H9 (cell line): Measurements from ENCODE around the gene IL1RAPL2. TPM values are rescaled to one million over a fixed set of nuclear protein-coding genes. Genes with fewer than 3 reads are reported as not detected.

Experiments used
- DNase-seq: peaks from one replicate; pipeline ENCODE4 v3.0.0-alpha.2; 2017
- H2AFZ ChIP-seq: one replicate; pipeline ENCODE4 v1.6.1; 2013; ENCODE audit warnings: mild to moderate bottlenecking, low read length, control low read depth, moderate library complexity
- H2AK5ac ChIP-seq: 2 replicates; pipeline ENCODE4 v1.6.1; 2013; ENCODE audit warnings: low read length, control low read depth, mixed read lengths; ENCODE audit not compliant: insufficient read length
- H2BK120ac ChIP-seq: one replicate; pipeline ENCODE4 v1.6.1; 2013; ENCODE audit warnings: low read depth, mild to moderate bottlenecking, low read length, control low read depth, inconsistent platforms; ENCODE audit not compliant: poor library complexity, severe bottlenecking
- H2BK12ac ChIP-seq: 2 replicates; pipeline ENCODE4 v1.6.1; 2013; ENCODE audit warnings: low read length, control low read depth, mixed read lengths, low read depth; ENCODE audit not compliant: insufficient read length
- H2BK15ac ChIP-seq: 2 replicates; pipeline ENCODE4 v1.6.1; 2013; ENCODE audit warnings: low read depth, low read length, control low read depth
- H2BK20ac ChIP-seq: one replicate; pipeline ENCODE4 v1.6.1; 2013; ENCODE audit warnings: low read depth, mild to moderate bottlenecking, low read length, control low read depth, inconsistent platforms; ENCODE audit not compliant: poor library complexity, severe bottlenecking
- H2BK5ac ChIP-seq: 2 replicates; pipeline ENCODE4 v1.6.1; 2013; ENCODE audit warnings: low read length, control low read depth, mixed read lengths; ENCODE audit not compliant: insufficient read length
- H3K14ac ChIP-seq: 2 replicates; pipeline ENCODE4 v1.6.1; 2013; ENCODE audit warnings: low read length, control low read depth; ENCODE audit not compliant: insufficient read depth
- H3K18ac ChIP-seq: 2 replicates; pipeline ENCODE4 v1.6.1; 2013; ENCODE audit warnings: low read depth, mild to moderate bottlenecking, mixed read lengths, low read length, control low read depth; ENCODE audit not compliant: insufficient read length
- H3K23ac ChIP-seq: 2 replicates; pipeline ENCODE4 v1.6.1; 2013; ENCODE audit warnings: low read length, control low read depth, mixed read lengths, low read depth; ENCODE audit not compliant: insufficient read length
- H3K23me2 ChIP-seq: 2 replicates; pipeline ENCODE4 v1.6.1; 2013; ENCODE audit warnings: low read depth, mild to moderate bottlenecking, mixed read lengths, low read length, control low read depth; ENCODE audit not compliant: insufficient read length, poor library complexity, severe bottlenecking
- H3K27ac ChIP-seq: 2 replicates; pipeline ENCODE4 v1.5.1; 2013; ENCODE audit warnings: low read length, control low read depth, mixed read lengths, low read depth; ENCODE audit not compliant: insufficient read length
- H3K27me3 ChIP-seq: 2 replicates; pipeline ENCODE4 v1.6.1; 2013; ENCODE audit warnings: low read length, control low read depth, inconsistent platforms; ENCODE audit not compliant: insufficient read depth
- H3K4ac ChIP-seq: 2 replicates; pipeline ENCODE4 v1.6.1; 2013; ENCODE audit warnings: low read depth, mild to moderate bottlenecking, control low read depth, inconsistent platforms, low read length, moderate library complexity
- H3K4me1 ChIP-seq: 2 replicates; pipeline ENCODE4 v1.6.1; 2013; ENCODE audit warnings: low read length, control low read depth, inconsistent platforms; ENCODE audit not compliant: insufficient read depth
- H3K4me2 ChIP-seq: 2 replicates; pipeline ENCODE4 v1.6.1; 2013; ENCODE audit warnings: low read length, control low read depth, mixed read lengths; ENCODE audit not compliant: insufficient read length, insufficient read depth
- H3K56ac ChIP-seq: 2 replicates; pipeline ENCODE4 v1.6.1; 2013; ENCODE audit warnings: low read depth, mild to moderate bottlenecking, mixed read lengths, low read length, control low read depth; ENCODE audit not compliant: insufficient read length
- H3K79me1 ChIP-seq: 2 replicates; pipeline ENCODE4 v1.6.1; 2013; ENCODE audit warnings: low read depth, mild to moderate bottlenecking, moderate library complexity, low read length, control low read depth, inconsistent platforms; ENCODE audit not compliant: insufficient read depth, poor library complexity, severe bottlenecking
- H3K79me2 ChIP-seq: 2 replicates; pipeline ENCODE4 v1.6.1; 2013; ENCODE audit warnings: low read length, control low read depth, inconsistent platforms; ENCODE audit not compliant: insufficient read depth
- H3K9ac ChIP-seq: 2 replicates; pipeline ENCODE4 v1.6.1; 2013; ENCODE audit warnings: low read length, control low read depth, mixed read lengths; ENCODE audit not compliant: insufficient read length; ENCODE audit errors: extremely low read depth
- H3K9me3 ChIP-seq: one replicate; pipeline ENCODE4 v1.6.1; 2013; ENCODE audit warnings: low read depth, low read length, inconsistent platforms; ENCODE audit not compliant: control insufficient read depth
- H3T11ph ChIP-seq: one replicate; pipeline ENCODE4 v1.6.1; 2013; ENCODE audit warnings: mild to moderate bottlenecking, low read length, control low read depth, inconsistent platforms
- H4K20me1 ChIP-seq: one replicate; pipeline ENCODE4 v1.6.1; 2013; ENCODE audit not compliant: control insufficient read depth, insufficient read length, insufficient read depth
- H4K5ac ChIP-seq: 2 replicates; pipeline ENCODE4 v1.6.1; 2013; ENCODE audit warnings: low read depth, mild to moderate bottlenecking, mixed read lengths, low read length, control low read depth; ENCODE audit not compliant: insufficient read length
- H4K8ac ChIP-seq: replicated peaks from 2 replicates; pipeline ENCODE4 v1.6.1; 2013; ENCODE audit warnings: low read length, control low read depth, mixed read lengths, low read depth; ENCODE audit not compliant: insufficient read length
- H4K91ac ChIP-seq: 2 replicates; pipeline ENCODE4 v1.6.1; 2013; ENCODE audit warnings: low read depth, mild to moderate bottlenecking, moderate library complexity, mixed read lengths, low read length, control low read depth; ENCODE audit not compliant: insufficient read length
- H3K27ac Mint-ChIP-seq, 3 experiments: 2 replicates in 2 of 3; 3 replicates in 1 of 3; pipeline ENCODE4 v1.8.0; 2020 to 2021; ENCODE audit warnings: mixed read lengths in 3 of 3, mild to moderate bottlenecking in 1 of 3, moderate library complexity in 1 of 3
- H3K27me3 Mint-ChIP-seq: 2 replicates; pipeline ENCODE4 v1.8.0; 2021; ENCODE audit warnings: low read depth, mild to moderate bottlenecking, moderate library complexity, mixed read lengths
- H3K36me3 Mint-ChIP-seq, 3 experiments: 2 replicates in 2 of 3; 3 replicates in 1 of 3; pipeline ENCODE4 v1.8.0; 2020 to 2021; ENCODE audit warnings: low read depth in 3 of 3, mixed read lengths in 3 of 3; ENCODE audit not compliant: insufficient read depth in 1 of 3
- H3K4me1 Mint-ChIP-seq, 2 experiments: 2 replicates each; pipeline ENCODE4 v1.8.0; 2020; ENCODE audit warnings: mixed read lengths in 2 of 2
- H3K4me3 Mint-ChIP-seq, 2 experiments: 2 replicates in 1 of 2; 3 replicates in 1 of 2; pipeline ENCODE4 v1.8.0; 2020 to 2021; ENCODE audit warnings: mild to moderate bottlenecking in 2 of 2, mixed read lengths in 2 of 2, moderate library complexity in 1 of 2
- H3K9me3 Mint-ChIP-seq, 2 experiments: 2 replicates in 1 of 2; 3 replicates in 1 of 2; pipeline ENCODE4 v1.8.0; 2020; ENCODE audit warnings: mild to moderate bottlenecking in 2 of 2, mixed read lengths in 2 of 2, moderate library complexity in 1 of 2
- WGBS: extraction: QIAGEN DNeasy Blood & Tissue Kit; methylation state at CpG from one replicate; pipeline ENCODE4 v1.1.7; 2013; ENCODE audit warnings: missing lambda C conversion rate, low lambda C conversion rate, mixed read lengths; ENCODE audit not compliant: insufficient read length; ENCODE audit errors: extremely low coverage; 5-methylcytosine and 5-hydroxymethylcytosine counted together
- total RNA-seq: library from RNA; stranded (reverse); gene quantifications from 2 replicates; pipeline ENCODE4 v1.2.1, GENCODE V29; 2021
- TF ChIP-seq, protein P1 (sequence below): fragments of 200-600 bp; sonication (generic); conservative IDR thresholded peaks from 3 replicates; pipeline ENCODE4 v1.8.0; 2021; ENCODE audit warnings: antibody characterized with exemption, mild to moderate bottlenecking

The IL1RAPL2 gene
- total RNA-seq, 1 experiment from 2014 or later: not detected

DNA sequence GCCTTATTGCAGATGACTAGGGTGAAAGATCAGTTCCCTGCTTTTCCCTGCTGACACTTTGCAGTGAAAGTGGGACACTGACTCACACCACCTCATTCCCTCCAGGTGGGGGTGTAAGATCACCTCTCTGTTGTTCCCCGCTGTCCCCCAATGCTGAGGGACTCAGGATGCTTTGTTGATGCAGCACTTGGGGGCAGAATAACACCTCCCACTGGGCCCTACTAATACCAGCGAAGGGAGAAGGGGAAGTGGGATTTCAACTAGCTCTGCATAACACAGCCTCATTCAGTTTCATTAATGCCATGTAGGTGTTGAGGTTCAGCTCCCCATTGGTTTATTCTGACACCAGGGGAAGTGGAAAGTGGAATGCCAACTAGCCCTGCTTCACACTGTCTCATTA is 43.6 kb upstream of the IL1RAPL2 start:
- TF ChIP-seq, protein P1, sequence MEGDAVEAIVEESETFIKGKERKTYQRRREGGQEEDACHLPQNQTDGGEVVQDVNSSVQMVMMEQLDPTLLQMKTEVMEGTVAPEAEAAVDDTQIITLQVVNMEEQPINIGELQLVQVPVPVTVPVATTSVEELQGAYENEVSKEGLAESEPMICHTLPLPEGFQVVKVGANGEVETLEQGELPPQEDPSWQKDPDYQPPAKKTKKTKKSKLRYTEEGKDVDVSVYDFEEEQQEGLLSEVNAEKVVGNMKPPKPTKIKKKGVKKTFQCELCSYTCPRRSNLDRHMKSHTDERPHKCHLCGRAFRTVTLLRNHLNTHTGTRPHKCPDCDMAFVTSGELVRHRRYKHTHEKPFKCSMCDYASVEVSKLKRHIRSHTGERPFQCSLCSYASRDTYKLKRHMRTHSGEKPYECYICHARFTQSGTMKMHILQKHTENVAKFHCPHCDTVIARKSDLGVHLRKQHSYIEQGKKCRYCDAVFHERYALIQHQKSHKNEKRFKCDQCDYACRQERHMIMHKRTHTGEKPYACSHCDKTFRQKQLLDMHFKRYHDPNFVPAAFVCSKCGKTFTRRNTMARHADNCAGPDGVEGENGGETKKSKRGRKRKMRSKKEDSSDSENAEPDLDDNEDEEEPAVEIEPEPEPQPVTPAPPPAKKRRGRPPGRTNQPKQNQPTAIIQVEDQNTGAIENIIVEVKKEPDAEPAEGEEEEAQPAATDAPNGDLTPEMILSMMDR: 0 out of 3 replicates have a peak, but pooled peaks have one; percentile 26
- Histone ChIP-seq H2BK20ac (no peak overlapping the region), H2AK5ac (no peak overlapping the region), H3K9ac (no peak overlapping the region), H3K23ac (no peak overlapping the region), H4K91ac (no peak overlapping the region), H3K4me1 (peaks cover 8% of the 10 kb centered on the region; the same call in 1 of the 2 replicates), H4K8ac (no peak overlapping the region), H2AFZ (no peak overlapping the region), H4K5ac (no peak overlapping the region), H3K9me3 (peaks cover 9% of the 10 kb centered on the region), H2BK12ac (no peak overlapping the region), H3K14ac (no peak overlapping the region), H2BK5ac (no peak overlapping the region), H3K79me2 (no peaks in the 10 kb centered on the region), H3K27me3 (no peaks in the 10 kb centered on the region), H3K27ac (no peak overlapping the region), H2BK15ac (no peak overlapping the region), H3K4me2 (no peak overlapping the region), H2BK120ac (no peak overlapping the region), H3T11ph (no peak overlapping the region), H3K56ac (no peak overlapping the region), H3K23me2 (no peaks in the 10 kb centered on the region), H4K20me1 (no peaks in the 10 kb centered on the region), H3K18ac (no peak overlapping the region), H3K4ac (no peak overlapping the region), H3K79me1 (no peaks in the 10 kb centered on the region)
- H3K27ac Mint-ChIP-seq: no peak overlapping the region
- no CpG with 5 or more reads among the region's 2 CpGs for WGBS
- no peak overlapping the region for H3K4me3 Mint-ChIP-seq
- peak; percentile 32 for DNase-seq
- peaks cover 7 to 52% of the 10 kb centered on the region in 2 experiments for H3K9me3 Mint-ChIP-seq
- peaks cover 4 to 7% of the 10 kb centered on the region in 2 experiments for H3K4me1 Mint-ChIP-seq
- no peaks in the 10 kb centered on the region; the same call in 1 of the 2 replicates for H3K27me3 Mint-ChIP-seq
- 0 out of 7 replicates have a peak, but pooled peaks cover 0 to 3% (median 0%) of the 10 kb centered on the region in 3 experiments for H3K36me3 Mint-ChIP-seq
